Measurements from ENCODE around the gene TSPAN18. TPM values are rescaled to one million over a fixed set of nuclear protein-coding genes. Genes with fewer than 3 reads are reported as not detected.
A peak's percentile ranks its signal among the peaks of the same experiment; 100 is the strongest.

The TSPAN18 gene
- total RNA-seq, 4 donors from 2014 or later = 2.6 to 28.9 (median 4.9) TPM

DNA sequence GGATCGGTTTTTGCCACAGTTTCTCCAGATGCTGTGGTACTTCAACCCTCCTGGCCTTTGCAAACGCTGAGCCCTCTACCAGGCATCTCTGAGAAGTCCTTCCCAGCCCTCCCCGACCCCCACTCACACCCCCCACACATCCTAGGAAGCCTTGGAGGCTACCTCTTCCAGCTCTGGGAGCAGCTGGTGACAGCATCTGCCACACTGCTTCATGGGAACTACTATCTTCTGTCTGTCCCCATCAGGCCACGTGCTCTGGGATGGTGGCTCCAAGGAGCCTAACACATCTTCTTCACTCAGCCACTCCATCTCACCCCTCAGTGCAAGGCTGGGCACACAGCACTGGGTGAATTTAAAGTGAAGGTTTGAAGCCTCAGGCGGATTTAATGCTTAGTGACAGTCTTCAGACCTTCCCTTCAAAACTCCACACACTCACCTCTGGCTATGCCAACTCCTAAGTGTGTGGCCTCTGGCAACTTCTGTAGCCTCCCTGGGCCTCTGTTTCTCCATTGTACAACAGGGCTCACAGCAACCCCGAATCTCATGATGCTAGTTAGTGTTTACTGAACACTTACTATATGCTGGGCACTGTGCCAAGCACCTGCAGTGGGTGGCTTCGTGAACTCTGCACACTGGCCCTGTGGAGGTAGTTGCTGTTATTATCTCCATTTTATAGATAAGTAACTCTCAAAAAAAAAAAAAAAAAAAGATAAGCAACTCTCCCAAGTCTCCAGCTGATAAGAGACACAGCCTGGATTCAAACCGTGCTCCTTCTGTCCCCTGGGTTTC, 231.2 kb downstream of the TSPAN18 start:
- peak overlapping the region; percentile 51 to 78 (median 54) for H3K27ac ChIP-seq
- in situ Hi-C loops (cut with MboI; ENCODE audit: low pct_ligation_motif_present in 1 of 4, low pct_unique_long_range_greater_than_20kb in 1 of 4, low sequenced_read_pairs in 3 of 4) (no loop called here), intact Hi-C loops (cut with DNase I; ENCODE audit: low total_unique reads) (no loop called here)
- H3K4me3 ChIP-seq = no peak overlapping the region
- no peaks in the 10 kb centered on the region for H3K9me3 ChIP-seq
- no peak for TF ChIP-seq EP300 (IDR thresholded peaks at IDR 0.05; ENCODE audit: low read depth)
- no peak for TF ChIP-seq POLR2AphosphoS5 (IDR thresholded peaks at IDR 0.05)
- no peak for TF ChIP-seq POLR2A (IDR thresholded peaks at IDR 0.05)
- TF ChIP-seq, protein P1, sequence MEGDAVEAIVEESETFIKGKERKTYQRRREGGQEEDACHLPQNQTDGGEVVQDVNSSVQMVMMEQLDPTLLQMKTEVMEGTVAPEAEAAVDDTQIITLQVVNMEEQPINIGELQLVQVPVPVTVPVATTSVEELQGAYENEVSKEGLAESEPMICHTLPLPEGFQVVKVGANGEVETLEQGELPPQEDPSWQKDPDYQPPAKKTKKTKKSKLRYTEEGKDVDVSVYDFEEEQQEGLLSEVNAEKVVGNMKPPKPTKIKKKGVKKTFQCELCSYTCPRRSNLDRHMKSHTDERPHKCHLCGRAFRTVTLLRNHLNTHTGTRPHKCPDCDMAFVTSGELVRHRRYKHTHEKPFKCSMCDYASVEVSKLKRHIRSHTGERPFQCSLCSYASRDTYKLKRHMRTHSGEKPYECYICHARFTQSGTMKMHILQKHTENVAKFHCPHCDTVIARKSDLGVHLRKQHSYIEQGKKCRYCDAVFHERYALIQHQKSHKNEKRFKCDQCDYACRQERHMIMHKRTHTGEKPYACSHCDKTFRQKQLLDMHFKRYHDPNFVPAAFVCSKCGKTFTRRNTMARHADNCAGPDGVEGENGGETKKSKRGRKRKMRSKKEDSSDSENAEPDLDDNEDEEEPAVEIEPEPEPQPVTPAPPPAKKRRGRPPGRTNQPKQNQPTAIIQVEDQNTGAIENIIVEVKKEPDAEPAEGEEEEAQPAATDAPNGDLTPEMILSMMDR (IDR thresholded peaks at IDR 0.05) = no peak
- no peaks in the 10 kb centered on the region for H3K27me3 ChIP-seq
- WGBS, 2 donors (ENCODE audit: low coverage in 1 of 2) = 48 to 65% methylated on average over 4 to 8 of the region's 8 CpGs
- no peaks in the 10 kb centered on the region for H3K36me3 ChIP-seq
- DNase-seq = peak; percentile 67
- H3K4me1 ChIP-seq = peaks cover 5 to 60% (median 33%) of the 10 kb centered on the region in 4 donors

DNA sequence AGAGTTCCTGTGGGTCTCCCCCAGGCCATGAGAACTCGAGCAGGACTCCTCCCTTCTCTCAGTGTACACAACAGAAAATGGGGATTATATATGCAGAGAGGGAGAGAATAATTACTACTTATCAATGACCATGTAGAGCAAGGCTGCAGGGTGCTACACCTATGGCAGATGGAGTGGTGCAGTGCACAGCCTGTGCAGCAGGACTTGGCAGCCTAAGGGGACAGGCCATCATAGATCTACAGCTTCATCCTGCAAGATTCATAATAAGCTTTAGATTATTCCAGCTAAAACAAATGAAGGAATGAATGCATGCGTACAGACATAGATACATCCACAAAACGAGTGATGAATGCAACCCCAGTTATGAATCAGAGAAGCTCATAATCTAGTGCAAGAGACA, 232.3 kb downstream of the TSPAN18 start:
- no peaks in the 10 kb centered on the region for H3K9me3 ChIP-seq
- no peak overlapping the region for H3K4me3 ChIP-seq
- no peak for DNase-seq
- H3K27ac ChIP-seq = peak overlapping the region; percentile 51 to 78 (median 54)
- peaks cover 5 to 52% (median 33%) of the 10 kb centered on the region in 4 donors for H3K4me1 ChIP-seq
- in situ Hi-C loops (cut with MboI; ENCODE audit: low pct_ligation_motif_present in 1 of 4, low pct_unique_long_range_greater_than_20kb in 1 of 4, low sequenced_read_pairs in 3 of 4) (no loop called here), intact Hi-C loops (cut with DNase I; ENCODE audit: low total_unique reads) (no loop called here)
- 62 to 70% methylated on average over 2 to 3 of the region's 3 CpGs for WGBS, 2 donors (ENCODE audit: low coverage in 1 of 2)
- no peak for TF ChIP-seq POLR2A (IDR thresholded peaks at IDR 0.05)
- TF ChIP-seq POLR2AphosphoS5 (IDR thresholded peaks at IDR 0.05) = no peak
- TF ChIP-seq, protein P1 (IDR thresholded peaks at IDR 0.05) = no peak
- no peak for TF ChIP-seq EP300 (IDR thresholded peaks at IDR 0.05; ENCODE audit: low read depth)
- H3K36me3 ChIP-seq = no peaks in the 10 kb centered on the region
- no peaks in the 10 kb centered on the region for H3K27me3 ChIP-seq

DNA sequence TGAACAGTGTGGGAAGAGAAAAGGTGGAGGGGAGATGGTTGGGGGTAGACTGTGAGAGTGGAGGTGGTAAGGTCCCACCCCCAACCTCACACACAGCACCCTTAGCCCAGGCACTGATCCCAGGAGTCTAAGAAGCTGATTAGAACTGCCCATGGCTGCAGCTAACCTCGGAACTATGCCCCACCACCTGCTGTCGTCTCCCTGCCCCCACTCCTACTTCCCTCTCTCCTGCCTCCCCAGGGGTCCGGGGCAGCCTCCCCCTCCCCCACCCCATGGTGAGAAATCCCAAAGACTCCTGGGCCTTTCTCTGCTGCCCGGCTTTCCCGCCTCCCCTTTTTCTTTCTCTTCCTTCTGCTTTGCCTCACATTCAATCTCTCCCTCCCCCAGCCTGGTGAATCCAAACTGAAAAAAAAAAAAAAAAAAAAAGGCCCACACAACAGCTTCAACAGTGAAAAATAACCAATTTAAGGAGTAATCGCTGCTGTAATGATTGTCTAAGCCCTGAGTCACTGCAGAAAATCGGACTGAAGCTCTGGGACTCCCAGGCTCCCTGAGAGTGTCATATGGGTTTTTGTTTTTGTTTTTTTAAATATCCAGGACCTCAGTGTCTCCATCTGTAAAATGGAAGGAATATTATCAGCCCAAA, 233.6 kb downstream of the TSPAN18 start:
- Histone ChIP-seq H3K4me3 (no peak overlapping the region), H3K27me3 (no peaks in the 10 kb centered on the region), H3K4me1 (peaks cover 0 to 39% (median 23%) of the 10 kb centered on the region in 4 donors), H3K9me3 (no peaks in the 10 kb centered on the region), H3K27ac (no peak overlapping the region), H3K36me3 (no peaks in the 10 kb centered on the region)
- in situ Hi-C loops (cut with MboI; ENCODE audit: low pct_ligation_motif_present in 1 of 4, low pct_unique_long_range_greater_than_20kb in 1 of 4, low sequenced_read_pairs in 3 of 4) = no loop called here
- TF ChIP-seq, protein P1 (IDR thresholded peaks at IDR 0.05) = no peak
- TF ChIP-seq POLR2A (IDR thresholded peaks at IDR 0.05) (no peak), POLR2AphosphoS5 (IDR thresholded peaks at IDR 0.05) (no peak), EP300 (IDR thresholded peaks at IDR 0.05; ENCODE audit: low read depth) (no peak)
- DNase-seq = no peak
- 57 to 80% methylated on average over 2 to 7 of the region's 7 CpGs for WGBS, 2 donors (ENCODE audit: low coverage in 1 of 2)
- intact Hi-C loops (cut with DNase I; ENCODE audit: low total_unique reads) = no loop called here

DNA sequence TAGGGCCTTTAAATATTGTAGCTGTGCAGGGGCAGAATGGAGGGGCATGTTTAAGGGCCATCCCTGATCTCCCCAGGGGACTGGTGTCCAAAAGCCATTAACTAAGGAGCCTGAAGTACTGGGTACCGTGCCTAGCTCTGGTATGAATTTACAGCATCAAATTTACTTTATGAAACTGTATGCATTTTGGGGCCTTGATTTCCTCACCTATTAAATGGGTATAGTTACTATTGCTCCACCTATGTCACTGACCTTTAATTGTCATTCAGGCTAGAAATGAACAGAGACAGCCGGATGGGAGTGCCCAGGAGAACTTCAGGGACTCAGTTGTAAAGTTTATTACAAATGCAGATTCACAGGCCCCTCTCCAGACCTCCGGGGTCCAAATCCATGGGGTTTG, 235.7 kb downstream of the TSPAN18 start:
- Histone ChIP-seq H3K27ac (no peak overlapping the region), H3K9me3 (no peaks in the 10 kb centered on the region), H3K27me3 (no peaks in the 10 kb centered on the region), H3K36me3 (no peaks in the 10 kb centered on the region), H3K4me3 (no peak overlapping the region), H3K4me1 (peaks cover 0 to 18% (median 11%) of the 10 kb centered on the region in 4 donors)
- intact Hi-C loops (cut with DNase I; ENCODE audit: low total_unique reads) (no loop called here), in situ Hi-C loops (cut with MboI; ENCODE audit: low pct_ligation_motif_present in 1 of 4, low pct_unique_long_range_greater_than_20kb in 1 of 4, low sequenced_read_pairs in 3 of 4) (no loop called here)
- no peak for DNase-seq
- WGBS, 2 donors (ENCODE audit: low coverage in 1 of 2) = 83% methylated on average over 3 of the region's 3 CpGs; no CpG with 5 or more reads in 1 of the 2 donors
- TF ChIP-seq POLR2AphosphoS5 (IDR thresholded peaks at IDR 0.05) (no peak), POLR2A (IDR thresholded peaks at IDR 0.05) (no peak), EP300 (IDR thresholded peaks at IDR 0.05; ENCODE audit: low read depth) (no peak)
- TF ChIP-seq, protein P1 (IDR thresholded peaks at IDR 0.05) = no peak

Data from transverse colon (tissue), 4 donors.